Effector memory CD4-positive, alpha-beta T cell (primary cell): ENCODE measurements around the gene ZDHHC8.

Source experiments
- DNase-seq, 3 donors: peaks; one replicate each; pipeline ENCODE4 v3.0.0-alpha.2; 2020
- H3K27ac ChIP-seq: 2 replicates; pipeline ENCODE4 v1.7.0; 2013; ENCODE audit warnings: mild to moderate bottlenecking, low read length, moderate library complexity; ENCODE audit not compliant: insufficient read depth, poor library complexity, severe bottlenecking
- H3K27me3 ChIP-seq: replicated peaks from 2 replicates; pipeline ENCODE4 v1.7.0; 2013; ENCODE audit warnings: mild to moderate bottlenecking, low read length; ENCODE audit not compliant: insufficient read depth, control insufficient read depth, poor library complexity, severe bottlenecking
- H3K36me3 ChIP-seq: 2 replicates; pipeline ENCODE4 v1.7.0; 2013; ENCODE audit warnings: mild to moderate bottlenecking, low read length, moderate library complexity; ENCODE audit not compliant: control insufficient read depth, insufficient read depth
- H3K4me1 ChIP-seq: 2 replicates; pipeline ENCODE4 v1.7.0; 2013; ENCODE audit warnings: low read length, mild to moderate bottlenecking; ENCODE audit not compliant: control insufficient read depth, insufficient read depth, poor library complexity, severe bottlenecking
- H3K4me3 ChIP-seq: 2 replicates; pipeline ENCODE4 v1.7.0; 2013; ENCODE audit warnings: low read length, low read depth, mild to moderate bottlenecking; ENCODE audit not compliant: insufficient read depth, poor library complexity, severe bottlenecking
- H3K9me3 ChIP-seq: 2 replicates; pipeline ENCODE4 v1.7.0; 2013; ENCODE audit warnings: mild to moderate bottlenecking, low read length, moderate library complexity; ENCODE audit not compliant: control insufficient read depth
- total RNA-seq, 3 donors: gene quantifications; one replicate each; lab custom pipeline; 2026; lab: John Stamatoyannopoulos, UW

Gene ZDHHC8, protein sequence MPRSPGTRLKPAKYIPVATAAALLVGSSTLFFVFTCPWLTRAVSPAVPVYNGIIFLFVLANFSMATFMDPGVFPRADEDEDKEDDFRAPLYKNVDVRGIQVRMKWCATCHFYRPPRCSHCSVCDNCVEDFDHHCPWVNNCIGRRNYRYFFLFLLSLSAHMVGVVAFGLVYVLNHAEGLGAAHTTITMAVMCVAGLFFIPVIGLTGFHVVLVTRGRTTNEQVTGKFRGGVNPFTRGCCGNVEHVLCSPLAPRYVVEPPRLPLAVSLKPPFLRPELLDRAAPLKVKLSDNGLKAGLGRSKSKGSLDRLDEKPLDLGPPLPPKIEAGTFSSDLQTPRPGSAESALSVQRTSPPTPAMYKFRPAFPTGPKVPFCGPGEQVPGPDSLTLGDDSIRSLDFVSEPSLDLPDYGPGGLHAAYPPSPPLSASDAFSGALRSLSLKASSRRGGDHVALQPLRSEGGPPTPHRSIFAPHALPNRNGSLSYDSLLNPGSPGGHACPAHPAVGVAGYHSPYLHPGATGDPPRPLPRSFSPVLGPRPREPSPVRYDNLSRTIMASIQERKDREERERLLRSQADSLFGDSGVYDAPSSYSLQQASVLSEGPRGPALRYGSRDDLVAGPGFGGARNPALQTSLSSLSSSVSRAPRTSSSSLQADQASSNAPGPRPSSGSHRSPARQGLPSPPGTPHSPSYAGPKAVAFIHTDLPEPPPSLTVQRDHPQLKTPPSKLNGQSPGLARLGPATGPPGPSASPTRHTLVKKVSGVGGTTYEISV
- total RNA-seq: 44.9 to 47.4 (median 45.1) reads per million in 3 donors

GRCh38 chr22:20131597-20131858, at the start of gene ZDHHC8:
Gene ZDHHC8, plus strand, starts transcription at chr22:20131804. Its CDS starts 144 bp downstream, at chr22:20131948.
- no peaks in the 10 kb centered on the region for H3K9me3 ChIP-seq
- H3K27ac ChIP-seq: peak within 1 kb of the TSS; percentile 80
- H3K4me3 ChIP-seq: peak within 1 kb of the TSS; percentile 90
- H3K27me3 ChIP-seq: no peaks in the 10 kb centered on the region
- H3K36me3 ChIP-seq: peaks cover 2% of the 10 kb centered on the region
- peak; percentile 24 to 38 (median 29) for DNase-seq
- peaks cover 17% of the 10 kb centered on the region for H3K4me1 ChIP-seq

GRCh38 chr22:20083157-20083890, 48.3 kb upstream of the ZDHHC8 start:
- Histone ChIP-seq H3K4me1 (peaks cover 3% of the 10 kb centered on the region), H3K36me3 (peaks cover 26% of the 10 kb centered on the region), H3K9me3 (no peaks in the 10 kb centered on the region), H3K27ac (no peak overlapping the region), H3K27me3 (no peaks in the 10 kb centered on the region), H3K4me3 (no peak overlapping the region)
- DNase-seq: no peak

DNA sequence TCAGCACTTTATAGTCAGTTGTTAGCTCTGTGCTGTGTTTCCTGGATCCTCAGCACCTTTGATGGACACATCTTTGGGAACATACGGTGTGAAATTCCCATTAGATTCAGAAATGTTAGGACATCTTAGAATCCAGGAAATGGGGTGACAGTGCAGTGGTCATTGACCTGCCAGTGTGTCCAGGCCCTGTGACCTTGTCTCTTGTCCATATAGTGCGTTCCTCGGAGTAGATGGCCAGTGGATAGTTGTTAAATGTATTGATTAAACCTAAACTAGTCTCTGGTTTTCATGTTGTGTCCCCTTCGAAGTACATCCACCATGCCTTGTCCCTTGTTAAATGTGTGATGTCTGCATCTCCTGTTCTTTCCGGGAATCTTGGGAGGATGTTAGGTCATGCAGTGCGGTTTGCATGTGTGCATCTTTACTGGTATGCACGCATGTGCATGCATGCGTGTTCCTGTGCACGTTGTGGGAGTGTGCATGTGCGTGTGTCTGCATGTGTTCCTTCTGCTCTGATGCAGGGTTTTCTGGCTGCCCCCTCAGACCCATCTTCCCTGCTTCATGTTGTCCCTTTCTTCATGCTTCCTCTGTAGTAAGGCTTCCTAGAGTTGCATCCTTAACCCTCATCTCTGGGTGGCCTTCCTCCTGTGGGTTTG, 47.6 kb upstream of the ZDHHC8 start:
- Histone ChIP-seq H3K4me3 (no peak overlapping the region), H3K27ac (no peak overlapping the region), H3K4me1 (peaks cover 3% of the 10 kb centered on the region), H3K27me3 (no peaks in the 10 kb centered on the region), H3K9me3 (no peaks in the 10 kb centered on the region), H3K36me3 (peaks cover 32% of the 10 kb centered on the region)
- no peak for DNase-seq

DNA sequence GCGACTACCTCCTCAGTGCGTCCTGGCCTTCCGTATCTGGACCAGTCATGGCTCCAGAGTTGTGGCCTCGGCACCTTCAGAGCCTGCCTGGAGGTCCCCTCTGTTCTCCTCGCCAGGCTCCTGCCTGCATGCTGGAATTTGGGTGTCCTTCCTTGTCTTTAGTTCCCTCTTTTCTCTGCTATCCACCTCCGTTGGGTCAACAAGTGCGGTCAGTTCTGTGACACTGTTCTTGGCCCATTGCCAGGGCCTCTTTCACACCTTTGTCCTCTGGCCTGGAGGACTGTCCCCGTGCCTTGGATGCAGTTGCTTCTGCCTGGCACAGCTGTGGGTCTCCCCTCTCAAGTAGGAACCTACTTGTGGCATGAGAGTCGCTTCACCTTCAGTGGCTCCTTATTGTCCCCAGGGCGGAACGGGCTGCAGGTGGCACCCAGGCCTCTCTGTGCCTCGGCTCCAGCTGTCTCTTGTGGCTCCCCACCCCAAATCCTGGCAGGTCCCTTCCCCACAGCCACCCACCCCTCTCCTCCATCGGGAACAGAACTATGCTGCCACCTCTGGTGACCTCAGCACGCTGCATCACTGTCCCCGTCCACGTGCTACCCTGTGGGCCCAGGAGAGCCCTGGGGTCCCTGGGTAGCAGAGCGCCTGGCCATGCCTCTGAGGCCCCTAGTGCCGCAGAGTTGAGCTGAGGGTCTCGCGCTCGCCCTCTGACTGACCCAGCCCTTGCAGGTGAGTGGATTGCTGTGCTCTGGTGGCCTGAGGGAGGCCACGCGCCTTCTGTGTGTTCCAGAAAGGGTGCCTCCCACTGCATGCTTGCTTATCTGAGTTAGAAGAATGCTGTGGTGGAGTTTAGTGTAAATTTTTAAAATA, 46.8 kb upstream of the ZDHHC8 start:
- H3K27me3 ChIP-seq: no peaks in the 10 kb centered on the region
- H3K36me3 ChIP-seq: peaks cover 39% of the 10 kb centered on the region
- no peaks in the 10 kb centered on the region for H3K9me3 ChIP-seq
- no peak overlapping the region for H3K4me3 ChIP-seq
- no peak overlapping the region for H3K27ac ChIP-seq
- peaks cover 3% of the 10 kb centered on the region for H3K4me1 ChIP-seq
- no peak for DNase-seq

GRCh38 chr22:20085651-20086050, 46.0 kb upstream of the ZDHHC8 start:
- Histone ChIP-seq H3K9me3 (no peaks in the 10 kb centered on the region), H3K4me1 (peaks cover 3% of the 10 kb centered on the region), H3K27ac (no peak overlapping the region), H3K27me3 (no peaks in the 10 kb centered on the region), H3K36me3 (peaks cover 48% of the 10 kb centered on the region), H3K4me3 (no peak overlapping the region)
- DNase-seq: no peak

- no peaks in the 10 kb centered on the region for H3K27me3 ChIP-seq
- no peaks in the 10 kb centered on the region for H3K9me3 ChIP-seq
- no peak overlapping the region for H3K27ac ChIP-seq
- H3K4me1 ChIP-seq: peaks cover 3% of the 10 kb centered on the region
- peaks cover 52% of the 10 kb centered on the region for H3K36me3 ChIP-seq
- DNase-seq: no peak
- H3K4me3 ChIP-seq: no peak overlapping the region
Observed at GRCh38 chr22:20086101-20086599, 45.5 kb upstream of the ZDHHC8 start.

GRCh38 chr22:20086763-20087162, 44.8 kb upstream of the ZDHHC8 start:
- Histone ChIP-seq H3K36me3 (peaks cover 58% of the 10 kb centered on the region), H3K27me3 (no peaks in the 10 kb centered on the region), H3K4me3 (no peak overlapping the region), H3K27ac (no peak overlapping the region), H3K9me3 (no peaks in the 10 kb centered on the region), H3K4me1 (peaks cover 3% of the 10 kb centered on the region)
- no peak for DNase-seq

DNA sequence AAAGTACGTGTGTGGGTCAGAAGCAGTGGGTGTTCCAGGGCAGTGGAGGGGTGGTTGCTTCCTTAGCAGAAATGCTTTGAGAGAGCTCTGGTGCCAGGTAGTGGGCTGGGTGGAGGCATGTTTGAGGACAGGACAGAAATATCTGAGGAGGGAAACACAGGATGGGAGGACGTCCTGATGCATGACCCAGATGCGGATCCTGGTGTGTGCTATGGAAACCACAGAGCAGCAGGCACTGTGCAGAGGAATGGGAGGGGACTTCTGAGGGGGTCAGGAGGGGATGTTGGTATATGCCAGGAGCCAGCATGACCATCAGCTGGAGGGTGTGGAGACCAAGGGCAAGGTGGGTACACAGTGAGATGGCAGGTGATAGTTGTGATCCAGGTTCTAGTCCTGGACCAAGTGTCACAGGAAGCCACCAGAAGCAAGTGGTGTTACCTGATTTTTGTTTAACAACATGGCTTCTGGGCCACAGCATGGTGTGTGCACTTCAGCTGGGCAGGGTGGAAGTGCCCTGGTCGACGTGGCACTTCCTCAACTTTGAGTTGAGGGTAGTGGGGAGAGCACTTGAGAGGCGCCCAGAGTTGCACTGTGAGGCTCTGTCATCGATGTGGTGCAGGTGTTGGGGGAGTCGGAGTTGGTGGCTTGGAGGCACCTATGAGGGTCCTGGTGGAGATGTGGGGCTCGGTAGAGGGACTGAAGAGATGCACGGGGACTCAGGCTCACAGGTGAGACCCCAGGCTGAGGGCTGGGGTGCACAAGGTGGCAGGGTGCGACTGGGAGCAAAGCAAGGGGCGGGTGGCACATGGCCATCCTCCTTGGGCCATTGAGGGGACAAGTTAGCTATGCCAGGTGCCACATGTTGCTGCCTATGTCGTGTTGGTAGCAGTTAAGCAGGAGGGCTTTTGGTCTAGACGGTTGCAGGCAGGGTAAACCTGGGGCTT, 44.0 kb upstream of the ZDHHC8 start:
- no peak for DNase-seq
- H3K9me3 ChIP-seq: no peaks in the 10 kb centered on the region
- H3K27ac ChIP-seq: no peak overlapping the region
- peaks cover 67% of the 10 kb centered on the region for H3K36me3 ChIP-seq
- H3K4me3 ChIP-seq: no peak overlapping the region
- no peaks in the 10 kb centered on the region for H3K27me3 ChIP-seq
- peaks cover 1% of the 10 kb centered on the region for H3K4me1 ChIP-seq
